Measurements from ENCODE around the gene EPHA6.
"Not testable (repeated sequence)": the region's sequence is repeated elsewhere in the genome, so short reads cannot be mapped to it uniquely, and the experiment has no call there.

EPHA6 gene

DNA sequence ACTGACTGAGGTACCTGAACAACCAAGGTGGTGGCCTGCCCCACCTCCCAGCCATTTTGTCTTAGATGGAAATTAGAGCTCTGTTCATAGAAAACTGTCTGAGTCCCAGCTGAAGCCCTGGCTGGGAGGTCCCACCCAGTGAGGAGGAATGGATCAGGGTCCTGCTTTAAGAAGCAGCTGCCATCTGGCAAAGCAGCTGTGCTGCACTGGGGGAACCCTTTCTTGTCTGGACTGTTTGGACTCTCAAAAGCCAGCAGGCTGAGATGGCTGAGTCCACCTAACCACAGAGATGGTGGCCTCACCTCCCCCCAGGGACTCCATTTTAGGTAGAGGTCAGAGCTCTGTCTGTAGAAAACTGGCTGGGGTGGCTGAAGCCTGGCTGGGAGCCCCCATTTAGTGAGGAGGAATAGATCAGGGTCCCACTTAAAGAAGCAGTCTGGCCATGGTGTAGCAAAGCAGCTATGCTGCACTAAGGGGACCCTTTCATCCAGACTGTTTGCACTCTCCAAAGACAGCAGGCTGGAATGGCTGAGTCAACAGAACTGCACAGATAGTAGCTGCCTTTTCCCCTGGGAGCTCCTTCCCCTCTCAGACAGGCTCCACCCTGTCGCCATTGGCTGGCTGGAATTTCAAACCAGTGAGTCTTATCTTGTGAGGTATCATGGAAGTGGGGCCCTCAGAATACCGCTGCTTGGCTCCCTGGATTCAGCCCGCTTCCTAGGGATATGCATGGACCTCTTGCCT lies 116.9 kb downstream of the EPHA6 start:
- DNase-seq = no peak

DNA sequence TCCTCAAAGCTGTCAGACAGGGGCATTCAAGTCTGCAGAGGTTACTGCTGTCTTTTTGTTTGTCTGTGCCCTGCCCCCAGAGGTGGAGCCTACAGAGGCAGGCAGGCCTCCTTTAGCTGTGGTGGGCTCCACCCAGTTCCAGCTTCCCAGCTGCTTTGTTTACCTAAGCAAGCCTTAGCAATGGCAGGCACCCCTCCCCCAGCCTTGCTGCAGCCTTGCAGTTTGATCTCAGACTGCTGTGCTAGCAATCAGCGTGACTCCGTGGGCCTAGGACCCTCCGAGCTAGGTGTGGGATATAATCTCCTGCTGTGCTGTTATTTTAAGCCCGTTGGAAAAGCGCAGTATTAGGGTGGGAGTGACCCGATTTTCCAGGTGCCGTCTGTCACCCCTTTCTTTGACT lies 127.7 kb downstream of the EPHA6 start:
- DNase-seq = not testable (repeated sequence)

DNA sequence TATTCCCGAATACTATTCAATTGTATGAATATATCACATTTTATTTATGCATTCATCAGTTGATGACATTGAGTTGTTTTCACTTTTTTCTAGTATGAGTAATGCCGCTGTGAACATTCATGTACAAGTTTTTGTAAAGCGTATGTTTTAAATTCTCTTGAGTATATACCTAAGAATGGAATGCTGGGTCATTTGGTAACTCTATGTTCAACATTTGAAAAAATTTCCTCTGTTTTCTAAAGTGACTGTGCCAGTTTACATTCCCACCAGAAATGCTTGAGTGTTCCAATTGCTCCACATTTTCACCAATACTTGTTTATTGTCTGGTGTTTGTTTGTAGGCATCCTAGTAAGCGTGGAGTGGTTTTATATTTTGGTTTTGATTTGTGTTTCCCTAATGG lies 144.5 kb downstream of the EPHA6 start:
- DNase-seq = no peak

DNA sequence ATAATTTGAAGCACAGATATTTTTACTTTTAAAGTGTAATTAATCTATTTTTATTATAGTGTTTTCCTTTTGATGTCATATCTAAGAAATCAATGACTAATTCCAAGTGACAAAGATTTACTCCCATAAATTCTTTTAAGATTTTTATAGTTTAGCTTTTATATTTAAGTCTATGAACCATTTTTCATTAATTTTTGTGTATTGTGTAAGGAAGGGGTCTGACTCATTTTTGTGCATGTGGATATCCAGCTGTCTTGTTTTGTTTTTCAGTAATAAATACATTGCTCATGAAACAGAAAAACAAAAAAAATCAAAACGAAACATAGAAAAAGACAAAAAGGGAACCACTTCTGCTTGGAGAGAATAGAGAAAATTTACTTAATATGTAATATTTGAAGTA lies 145.1 kb downstream of the EPHA6 start:
- DNase-seq = no peak

DNA sequence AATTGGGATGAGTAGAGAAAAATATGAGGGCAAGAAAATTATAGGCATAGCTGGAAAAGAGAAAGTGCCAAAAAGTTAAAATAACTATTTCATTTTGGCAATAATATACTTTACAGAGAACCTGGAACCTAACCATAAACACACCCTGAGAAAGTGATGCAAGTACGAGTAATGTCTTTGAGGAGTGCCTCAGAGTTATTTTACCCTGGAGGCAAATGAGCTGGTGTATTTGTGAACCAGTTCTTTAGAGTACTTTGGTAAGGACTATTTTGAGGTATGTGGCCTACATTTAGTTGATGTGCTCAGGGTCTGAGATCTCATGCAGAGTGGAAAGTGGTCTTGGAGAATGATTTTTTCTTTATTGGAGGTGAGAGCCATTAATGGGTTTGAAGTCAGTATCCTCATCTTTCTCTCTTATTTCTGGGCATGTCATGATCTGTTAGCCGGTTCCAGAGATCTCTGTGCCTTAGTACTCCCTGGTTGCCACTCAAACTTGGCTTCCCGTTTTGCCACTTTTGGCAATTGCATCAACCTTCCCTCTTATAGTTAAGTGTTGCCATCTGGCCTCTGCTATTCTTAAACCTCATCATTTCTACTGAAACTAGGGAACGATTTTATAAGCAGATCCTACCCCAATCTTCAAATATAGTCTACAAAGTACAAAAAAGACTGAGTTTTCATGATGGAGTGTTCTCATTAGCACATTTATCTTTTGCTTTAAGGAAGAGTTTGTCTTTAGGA lies 145.7 kb downstream of the EPHA6 start:
- no peak for DNase-seq

DNA sequence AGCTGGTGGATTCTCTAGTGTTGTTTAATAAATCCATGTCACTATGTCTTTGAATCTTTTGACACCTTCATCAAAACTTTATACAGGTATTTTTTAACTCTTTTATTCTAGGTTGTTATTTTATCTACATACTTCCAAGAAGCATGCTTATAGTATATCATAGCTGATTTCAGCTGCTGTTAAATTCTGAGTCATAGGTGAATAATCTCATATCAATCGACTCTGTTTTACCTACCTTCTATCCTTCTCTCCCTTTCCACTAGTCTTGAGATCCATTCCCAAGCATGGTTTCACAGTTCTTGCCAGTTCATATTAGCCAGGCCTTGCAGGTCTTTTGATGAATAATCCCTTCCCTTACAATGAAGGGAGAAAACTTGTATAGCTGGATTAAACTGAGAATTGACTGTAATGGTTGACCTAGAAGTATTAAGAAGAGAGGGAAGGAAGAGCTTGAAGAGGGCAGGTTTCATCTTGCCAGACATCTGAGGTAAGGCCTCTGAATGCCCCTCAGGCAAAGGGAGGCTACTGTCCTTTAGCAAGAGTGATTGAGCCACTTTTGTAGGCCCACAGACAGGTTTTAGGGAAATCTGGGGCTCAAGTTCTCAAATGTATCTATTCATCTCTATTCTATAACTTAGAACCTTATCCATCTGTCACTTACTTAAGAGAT lies 146.4 kb downstream of the EPHA6 start:
- no peak for DNase-seq

DNA sequence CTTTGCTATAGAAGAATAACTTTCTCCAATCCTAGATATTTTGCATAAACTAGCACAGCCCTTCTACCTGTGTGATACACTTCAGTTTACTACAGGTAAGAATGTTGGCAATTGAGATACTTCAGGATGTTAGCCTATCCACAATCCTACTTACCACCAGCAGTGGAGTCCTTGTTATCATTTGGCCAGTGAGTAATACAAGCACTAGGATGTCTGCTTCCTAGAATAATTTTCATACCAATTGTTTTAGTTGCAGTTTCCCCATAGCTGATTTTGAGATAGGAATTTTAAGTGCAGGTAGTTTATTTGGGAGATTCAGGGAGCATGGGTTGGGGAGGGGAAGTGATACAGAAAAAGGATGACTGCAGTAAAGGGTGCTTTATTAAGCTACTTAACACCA lies 147.2 kb downstream of the EPHA6 start:
- no peak for DNase-seq

DNA sequence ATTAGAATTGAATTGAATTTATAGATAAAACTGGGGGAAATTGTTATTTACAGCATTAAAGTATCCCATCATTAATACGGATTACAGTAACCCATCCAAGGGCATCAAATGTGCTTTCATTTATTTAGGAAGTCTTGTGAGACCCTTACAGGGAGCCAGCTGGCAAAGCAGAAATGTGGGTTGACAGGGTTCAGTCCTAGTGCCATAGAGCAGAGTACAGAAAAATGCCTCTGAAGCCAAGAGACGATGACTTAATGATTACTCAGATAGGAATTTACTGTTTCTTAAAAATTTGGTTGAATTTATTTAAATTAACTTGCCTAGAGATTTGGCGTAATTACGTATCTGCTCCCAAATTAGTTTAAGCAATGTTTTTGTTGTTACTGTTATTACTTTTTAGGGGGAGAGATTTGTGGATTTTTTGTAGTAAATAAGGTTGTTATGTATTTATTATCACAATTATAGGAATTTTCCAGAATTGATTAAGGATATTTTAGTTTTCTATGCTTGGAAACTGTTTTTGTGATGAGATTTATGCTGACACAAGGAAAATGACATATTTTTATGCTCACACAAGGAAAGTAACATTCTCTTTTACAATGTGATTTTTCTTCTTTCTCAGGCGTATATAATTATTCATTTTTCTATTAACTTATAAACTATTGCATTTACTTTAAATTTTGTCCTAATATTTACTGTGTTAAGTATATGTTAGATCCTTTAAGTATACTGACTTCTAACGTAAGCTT lies 152.0 kb downstream of the EPHA6 start:
- DNase-seq = no peak

DNA sequence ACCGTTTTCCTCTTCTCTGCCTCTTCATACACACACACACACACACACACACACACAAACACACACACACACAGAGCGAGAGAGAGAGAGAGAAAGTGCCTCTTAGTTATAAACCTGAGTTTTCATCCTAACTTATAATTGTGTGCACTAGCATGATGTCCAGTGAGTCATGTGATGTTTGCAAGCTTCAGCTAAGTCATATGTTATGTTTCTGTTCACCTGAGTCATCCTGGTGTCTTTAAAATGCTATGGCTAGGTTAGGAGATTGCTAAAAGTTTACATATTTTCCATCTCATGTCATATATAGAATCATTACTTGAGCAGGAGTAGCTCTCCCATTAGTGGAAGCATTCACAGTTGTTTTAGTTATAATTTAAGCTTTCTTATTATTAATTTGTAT lies 155.8 kb downstream of the EPHA6 start:
- DNase-seq = no peak

DNA sequence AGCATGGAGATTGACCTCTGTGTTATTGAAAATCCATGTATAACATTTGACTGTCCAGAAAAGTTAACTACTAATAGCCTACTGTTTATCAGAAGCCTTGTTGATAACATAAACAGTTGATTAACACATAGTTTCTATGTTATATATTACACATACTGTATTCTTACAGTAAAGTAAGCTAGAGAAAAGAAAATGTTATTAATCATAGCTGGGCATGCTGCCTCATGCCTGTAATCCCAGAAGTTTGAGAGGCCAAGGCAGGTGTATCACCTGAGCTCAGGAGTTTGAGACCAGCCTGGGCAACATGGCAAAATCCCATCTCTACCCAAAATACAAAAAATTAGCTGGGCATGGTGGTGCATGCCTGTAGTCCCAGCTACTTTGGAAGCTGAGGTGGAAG lies 163.3 kb downstream of the EPHA6 start:
- DNase-seq = no peak

DNA sequence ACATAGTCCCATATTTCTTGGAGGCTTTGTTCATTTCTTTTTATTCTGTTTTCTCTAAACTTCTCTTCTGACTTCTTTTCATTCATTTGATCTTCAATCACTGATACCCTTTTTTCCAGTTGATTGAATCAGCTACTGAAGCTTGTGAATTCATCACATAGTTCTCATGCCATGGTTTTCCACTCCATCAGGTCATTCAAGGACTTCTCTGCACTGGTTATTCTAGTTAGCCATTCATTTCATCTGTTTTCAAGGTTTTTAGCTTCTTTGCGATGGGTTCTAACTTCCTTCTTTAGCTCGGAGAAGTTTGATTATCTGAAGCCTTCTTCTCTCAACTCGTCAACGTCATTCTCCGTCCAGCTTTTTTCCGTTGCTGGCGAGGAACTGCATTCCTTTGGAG lies 169.3 kb downstream of the EPHA6 start:
- DNase-seq = not testable (repeated sequence)

DNA sequence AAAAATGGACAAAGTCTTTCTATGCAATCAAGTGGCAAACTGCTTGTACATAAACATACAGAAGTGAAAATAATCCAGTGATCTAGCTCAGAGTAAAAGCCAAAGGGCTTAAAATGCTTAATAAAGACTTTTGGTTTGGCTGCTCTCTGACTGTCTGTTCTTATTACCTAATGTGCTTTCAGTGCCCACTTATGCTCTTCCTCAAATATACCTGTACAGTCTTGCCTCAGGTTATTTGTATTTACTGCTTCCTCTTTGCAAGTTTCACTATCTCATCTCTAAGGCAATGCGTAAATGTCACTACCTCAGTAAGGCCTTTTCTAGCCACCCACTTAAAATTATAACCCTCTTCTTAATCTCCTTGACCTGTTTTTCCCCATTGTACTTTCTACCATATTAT lies 171.8 kb downstream of the EPHA6 start:
- no peak for DNase-seq

DNA sequence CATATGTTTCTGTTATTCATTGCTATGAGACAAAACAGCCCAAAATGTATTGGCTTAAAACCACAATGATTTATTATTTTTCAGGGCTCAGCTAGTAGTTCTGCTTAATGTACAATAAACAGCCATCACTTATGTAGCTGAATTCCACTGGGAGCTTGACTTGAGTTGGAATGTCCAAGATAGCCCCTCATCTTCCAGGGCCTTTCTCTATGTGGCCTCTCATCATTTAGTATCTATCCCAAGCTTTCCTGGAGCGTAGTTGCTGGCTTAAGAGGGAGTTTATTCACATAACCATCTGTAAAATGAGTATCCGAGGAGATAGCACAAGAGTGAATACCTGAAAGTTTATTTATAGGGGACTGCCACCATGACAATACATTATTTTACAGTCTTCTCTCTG lies 176.8 kb downstream of the EPHA6 start:
- no peak for DNase-seq

DNA sequence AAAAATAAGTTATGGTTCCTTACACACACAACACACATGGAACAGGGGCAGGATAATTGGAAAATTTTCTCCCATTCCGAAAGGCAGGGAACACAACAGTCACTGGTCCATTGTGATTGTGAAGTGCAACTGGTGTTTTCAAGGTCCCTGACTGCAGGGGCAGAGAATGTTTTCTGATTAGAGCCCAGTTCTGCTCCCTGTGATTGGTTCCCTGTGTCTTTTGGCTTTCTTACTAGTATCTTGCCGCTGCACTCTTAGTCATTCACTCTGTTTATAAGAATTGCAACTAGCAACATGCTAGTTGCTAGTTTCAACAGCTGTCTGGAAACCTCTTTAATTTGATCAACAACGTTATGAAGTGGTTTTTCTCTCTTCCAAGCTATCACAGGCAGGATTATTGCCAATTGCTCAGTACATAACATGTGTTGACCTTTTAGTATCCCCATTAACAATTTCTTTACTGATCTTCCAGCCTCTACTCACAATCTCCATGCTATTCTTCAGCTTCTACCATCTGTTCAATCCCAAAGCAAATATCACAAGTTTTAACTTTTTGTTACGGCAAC lies 177.5 kb downstream of the EPHA6 start:
- no peak for DNase-seq

DNA sequence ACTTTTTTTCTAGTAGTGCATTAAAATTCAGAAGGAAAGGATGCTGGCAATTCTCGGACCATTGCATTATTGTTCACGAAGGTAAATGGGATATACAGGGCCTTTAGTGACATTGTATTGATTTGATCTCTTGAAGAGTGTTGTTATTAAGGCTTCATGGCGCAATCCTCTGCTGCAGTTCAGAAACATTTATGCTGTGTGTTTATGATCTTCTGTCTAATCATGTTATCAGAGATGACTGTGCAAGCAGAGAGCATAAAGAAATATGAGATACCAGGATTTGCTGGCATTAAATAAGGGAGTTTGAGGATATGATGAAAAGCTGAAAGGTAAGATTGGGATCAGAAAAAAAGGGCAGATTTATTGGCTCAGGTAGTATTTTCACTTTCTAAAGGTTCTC lies 180.6 kb downstream of the EPHA6 start:
- DNase-seq = no peak

DNA sequence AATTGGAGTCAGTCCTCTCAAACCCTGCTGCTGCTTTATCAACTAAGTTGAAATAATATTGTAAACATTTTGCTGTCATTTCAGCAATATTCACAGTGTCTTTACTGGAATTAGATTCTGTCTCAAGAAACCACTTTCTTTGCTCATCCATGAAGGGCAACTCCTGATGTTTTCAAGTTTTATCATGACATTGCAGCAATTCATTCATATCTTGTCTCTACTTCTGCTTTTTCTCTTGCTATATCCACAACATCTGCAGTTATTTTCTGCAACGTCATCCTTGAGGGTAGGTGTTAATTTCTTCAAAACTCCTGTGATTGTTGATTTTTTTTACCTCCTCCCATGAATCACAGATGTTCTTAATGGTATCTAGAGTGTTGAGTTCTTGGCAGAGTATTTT lies 181.6 kb downstream of the EPHA6 start:
- DNase-seq = no peak

DNA sequence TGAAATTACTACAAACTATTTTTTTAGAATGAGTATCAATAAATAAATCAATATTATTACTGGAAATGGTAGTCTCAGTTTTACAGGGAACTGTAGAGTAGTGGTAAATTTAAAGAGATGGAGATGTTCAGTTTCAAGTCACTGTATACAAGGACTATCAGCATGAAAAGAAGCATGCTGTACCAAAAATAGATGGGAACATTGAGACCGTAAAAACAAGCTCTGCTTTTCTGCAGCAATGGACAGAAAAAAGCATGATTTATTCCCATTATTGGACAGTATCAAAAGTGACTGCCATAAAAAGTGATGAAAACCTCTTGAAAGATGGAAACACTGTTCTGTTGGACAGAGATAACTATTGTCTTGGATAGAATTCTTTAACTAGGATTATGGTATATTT lies 187.2 kb downstream of the EPHA6 start:
- DNase-seq = no peak

DNA sequence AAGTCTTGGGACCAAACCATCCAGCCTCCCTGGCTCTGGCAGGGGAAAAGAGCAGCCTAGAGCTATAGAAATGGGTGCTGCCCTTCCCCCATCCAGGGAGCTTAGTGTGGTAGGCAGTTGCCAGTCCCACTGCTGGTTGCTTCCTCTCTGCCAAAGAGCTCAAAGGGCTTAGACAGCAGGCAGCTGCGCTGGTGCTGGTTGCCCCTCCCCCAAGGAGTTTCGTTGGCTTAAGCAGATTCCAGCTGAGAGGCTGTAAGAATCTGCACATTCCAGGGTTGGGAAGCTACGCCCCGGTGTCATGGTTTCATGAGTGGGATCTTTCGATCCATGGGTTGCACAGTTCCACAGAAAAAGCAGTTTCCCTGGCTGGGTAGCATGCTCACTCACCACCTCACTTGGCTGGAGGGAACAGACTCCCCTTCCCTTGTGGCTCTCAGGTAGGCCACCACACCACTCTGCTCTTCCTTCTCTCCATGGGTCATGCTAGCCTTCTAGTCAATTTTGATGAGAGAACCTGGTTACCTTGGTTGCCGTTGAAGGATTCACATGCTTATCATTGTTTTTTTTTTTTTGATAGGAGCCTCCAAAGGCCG lies 195.1 kb downstream of the EPHA6 start:
- DNase-seq = no peak

DNA sequence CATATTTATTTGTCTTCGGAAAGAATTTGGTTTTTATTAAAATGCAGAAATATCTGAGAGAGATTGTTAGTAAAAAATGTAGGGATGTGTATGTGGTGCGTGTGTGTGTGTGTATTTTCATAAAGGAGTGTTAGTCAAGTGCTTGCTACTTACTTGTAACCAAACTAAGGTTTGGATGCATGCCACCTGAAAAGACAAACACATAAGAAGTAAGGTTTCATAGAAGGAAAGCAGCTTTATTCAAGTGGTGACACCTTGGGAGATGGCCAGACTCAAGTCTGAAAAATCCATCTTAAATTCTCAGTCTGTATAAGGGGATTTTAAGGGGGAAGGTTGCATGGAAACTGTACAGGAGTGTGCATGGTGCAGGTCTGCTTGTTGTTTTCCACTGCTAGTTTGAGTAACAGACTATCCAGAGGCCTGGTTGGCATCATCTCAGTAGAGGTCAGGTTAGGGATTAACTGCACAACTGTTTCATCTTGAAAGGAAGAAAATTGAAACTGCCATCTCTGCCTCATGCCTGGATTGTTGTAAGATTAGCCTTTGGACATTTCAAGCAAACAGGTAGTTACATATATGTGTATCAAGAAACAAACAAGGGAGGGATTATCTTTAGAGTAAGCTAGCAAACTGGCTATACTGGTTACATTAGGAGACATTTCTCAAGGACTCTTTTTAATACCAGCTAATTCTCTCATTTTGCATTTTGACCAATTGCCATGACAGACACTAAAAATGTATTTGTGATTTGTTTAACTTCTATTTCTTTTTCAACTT lies 196.7 kb downstream of the EPHA6 start:
- DNase-seq = no peak

DNA sequence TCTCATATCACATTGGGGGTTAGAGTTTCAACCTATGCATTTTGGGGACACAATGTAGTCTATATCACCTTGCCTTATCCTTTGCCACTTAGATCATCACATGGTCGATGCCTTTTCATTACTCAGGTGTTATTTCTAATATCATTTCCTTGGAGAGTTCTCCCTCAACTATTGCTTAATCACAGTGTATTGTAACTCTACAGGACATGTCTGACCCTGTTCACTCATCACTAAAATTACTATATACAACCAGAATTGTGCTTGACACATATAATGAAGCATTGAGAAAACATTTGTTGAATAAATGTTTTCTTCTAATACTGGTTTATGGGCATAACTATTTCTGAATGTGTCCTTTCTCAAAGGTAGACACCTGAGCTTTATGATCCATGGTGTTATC lies 207.4 kb downstream of the EPHA6 start:
- no peak for DNase-seq

DNA sequence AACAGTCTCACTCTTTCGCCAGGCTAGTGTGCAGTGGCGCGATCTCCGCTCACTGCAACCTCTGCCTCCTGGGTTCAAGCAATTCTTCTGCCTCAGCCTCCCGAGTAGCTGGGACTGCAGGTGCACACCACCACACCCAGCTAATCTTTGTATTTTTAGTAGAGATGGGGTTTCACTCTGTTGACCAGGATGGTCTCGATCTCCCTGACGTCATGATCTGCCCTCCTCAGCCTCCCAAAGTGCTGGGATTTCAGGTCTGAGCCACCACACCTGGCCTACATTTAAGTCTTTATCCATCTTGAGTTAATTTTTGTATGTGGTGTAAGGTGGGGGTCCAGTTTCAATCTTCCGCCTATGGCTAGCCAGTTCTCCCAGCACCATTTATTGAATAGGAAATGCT lies 211.2 kb downstream of the EPHA6 start:
- not testable (repeated sequence) for DNase-seq

DNA sequence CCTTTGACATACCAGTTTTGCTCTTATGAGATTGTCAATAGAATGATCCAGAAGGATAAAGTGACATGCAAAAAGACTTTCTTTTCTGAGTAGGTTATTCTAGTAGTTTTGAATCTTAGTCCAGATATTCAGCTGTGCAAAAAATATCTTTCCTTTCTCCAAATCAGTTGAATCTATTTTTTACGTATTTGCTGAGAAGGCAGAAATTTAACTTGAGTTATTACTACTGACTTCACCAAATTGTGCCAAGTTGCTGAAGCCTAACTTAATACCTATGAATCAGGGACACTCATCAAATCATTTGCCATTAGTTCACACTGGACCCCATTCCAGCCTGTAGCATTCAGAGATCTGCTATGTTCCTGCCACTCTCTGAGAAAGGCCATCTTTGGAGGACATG lies 215.6 kb downstream of the EPHA6 start:
- no peak for DNase-seq

All from GDM1 (cell line).